PC-9 (cell line): Measurements from ENCODE around the gene TGM2. TPM values are rescaled to one million over a fixed set of nuclear protein-coding genes. Genes with fewer than 3 reads are reported as not detected.

ENCODE experiments used
- BruUV-seq: library from RNA; stranded (reverse); fragments of 400-500 nt; replicated peaks from 2 replicates; lab custom pipeline; 2021; lab: Mats Ljungman, UMichigan
- CTCF ChIA-PET: fragments of 300-600 bp; sonication (Branson Sonifier 250); formaldehyde crosslinking; loops from one replicate; lab custom pipeline; 2022; ENCODE audit warnings: antibody characterized with exemption; lab: Charles Lee
- POLR2A ChIA-PET: fragments of 300-600 bp; sonication (Branson Sonifier 250); formaldehyde crosslinking; loops from one replicate; lab custom pipeline; 2022; ENCODE audit warnings: antibody characterized with exemption; ENCODE audit not compliant: unreplicated experiment; lab: Charles Lee
- DNase-seq, 2 experiments: peaks; one replicate each; pipeline versions ENCODE4 v3.0.0 to v3.0.0-alpha.2; 2015 to 2022; ENCODE audit warnings: mixed read lengths in 1 of 2
- H2AFZ ChIP-seq: fragments of 200-600 bp; sonication (generic); 2 replicates; pipeline ENCODE4 v1.8.1; 2017; ENCODE audit warnings: antibody characterized with exemption
- H3F3A ChIP-seq: fragments of 200-600 bp; sonication (generic); 2 replicates; pipeline ENCODE4 v1.8.1; 2017; ENCODE audit warnings: antibody characterized with exemption, mild to moderate bottlenecking, low read depth; ENCODE audit not compliant: insufficient read depth
- H3K27ac ChIP-seq: fragments of 200-600 bp; sonication (generic); 2 replicates; pipeline ENCODE4 v1.6.1; 2016; ENCODE audit warnings: mixed run types
- H3K27me3 ChIP-seq: fragments of 200-600 bp; sonication (generic); 2 replicates; pipeline ENCODE4 v1.6.1; 2016; ENCODE audit warnings: low read depth, mixed run types; ENCODE audit not compliant: insufficient read depth
- H3K36me3 ChIP-seq: fragments of 200-600 bp; sonication (generic); 2 replicates; pipeline ENCODE4 v1.6.1; 2016; ENCODE audit warnings: low read depth, mixed run types
- H3K4me1 ChIP-seq: fragments of 200-600 bp; sonication (generic); replicated peaks from 2 replicates; pipeline ENCODE4 v1.6.1; 2016; ENCODE audit warnings: mixed run types; ENCODE audit not compliant: insufficient read depth
- H3K4me2 ChIP-seq: fragments of 200-600 bp; sonication (generic); 2 replicates; pipeline ENCODE4 v1.6.1; 2017; ENCODE audit warnings: mixed run types
- H3K4me3 ChIP-seq: fragments of 200-600 bp; sonication (generic); 2 replicates; pipeline ENCODE4 v1.6.1; 2016; ENCODE audit warnings: mixed run types
- H3K79me2 ChIP-seq: fragments of 200-600 bp; sonication (generic); 2 replicates; pipeline ENCODE4 v1.6.1; 2017; ENCODE audit warnings: low read depth, mixed run types
- H3K9me2 ChIP-seq: fragments of 200-600 bp; sonication (generic); 2 replicates; pipeline ENCODE4 v1.8.1; 2017; ENCODE audit warnings: mild to moderate bottlenecking; ENCODE audit not compliant: insufficient read depth
- H3K9me3 ChIP-seq: fragments of 200-600 bp; sonication (generic); 2 replicates; pipeline ENCODE4 v1.8.1; 2016; ENCODE audit warnings: low read depth; ENCODE audit not compliant: insufficient read depth
- H4K20me1 ChIP-seq: fragments of 200-600 bp; sonication (generic); 2 replicates; pipeline ENCODE4 v1.8.1; 2017; ENCODE audit not compliant: insufficient read depth
- CTCF ChIP-seq: fragments of 200-600 bp; sonication (generic); conservative IDR thresholded peaks from 2 replicates; pipeline ENCODE4 v1.6.1; 2017; ENCODE audit warnings: mixed run types, antibody characterized with exemption, mild to moderate bottlenecking, moderate library complexity
- EZH2 ChIP-seq: fragments of 200-600 bp; sonication (generic); IDR thresholded peaks from 2 replicates; pipeline ENCODE4 v1.8.0; 2017; ENCODE audit warnings: antibody characterized with exemption, low read depth
- intact Hi-C: fragments of 100-400 bp; cut with micrococcal nuclease; formaldehyde crosslinking; loops from one replicate; pipeline ENCODE4 v1.10.0; 2022; ENCODE audit not compliant: unreplicated experiment
- total RNA-seq: library from RNA; stranded (reverse); gene quantifications from 2 replicates; pipeline ENCODE4 v1.2.3, GENCODE V29; 2021

TGM2 gene
- total RNA-seq, 1 experiment from 2014 or later, result 333 TPM

- intact Hi-C loops, result no loop called here
- ChIA-PET CTCF (interaction anchor here (0.8 kb wide), 1 partner anchor 310 kb away, joined by 8 read pairs; no protein-coding TSS in a partner anchor), POLR2A (no interaction called here)
- Histone ChIP-seq H3K4me1 (no peaks in the 10 kb centered on the region), H3K36me3 (peaks cover 21% of the 10 kb centered on the region; the same call in 1 of the 2 replicates), H2AFZ (no peak overlapping the region), H4K20me1 (no peaks in the 10 kb centered on the region), H3K27me3 (no peaks in the 10 kb centered on the region), H3K79me2 (peaks cover 15% of the 10 kb centered on the region; the same call in 1 of the 2 replicates), H3K9me3 (no peaks in the 10 kb centered on the region), H3K4me2 (no peak overlapping the region), H3K4me3 (no peak overlapping the region), H3F3A (0 out of 2 replicates have a peak, but pooled peaks cover 7% of the 10 kb centered on the region), H3K27ac (no peak overlapping the region), H3K9me2 (no peaks in the 10 kb centered on the region)
- no TSS peak for BruUV-seq
- DNase-seq, result no peak
- TF ChIP-seq EZH2, result no peak
- TF ChIP-seq CTCF, result no peak
These were observed 80.0 kb downstream of the TGM2 start for GRCh38 chr20:38085026-38085425.

- ChIA-PET CTCF (no interaction called here), POLR2A (no interaction called here)
- peaks cover 20% of the 10 kb centered on the region; the same call in 1 of the 2 replicates for H3K36me3 ChIP-seq
- no peaks in the 10 kb centered on the region for H3K27me3 ChIP-seq
- no peak overlapping the region for H3K4me3 ChIP-seq
- intact Hi-C loops, result no loop called here
- H2AFZ ChIP-seq, result no peak overlapping the region
- H3K9me3 ChIP-seq, result no peaks in the 10 kb centered on the region
- no TSS peak for BruUV-seq
- no peak overlapping the region for H3K27ac ChIP-seq
- H4K20me1 ChIP-seq, result no peaks in the 10 kb centered on the region; the same call in 1 of the 2 replicates
- H3K4me1 ChIP-seq, result no peaks in the 10 kb centered on the region
- H3K79me2 ChIP-seq, result peaks cover 20% of the 10 kb centered on the region; the same call in 1 of the 2 replicates
- TF ChIP-seq EZH2 (no peak), CTCF (no peak)
- no peaks in the 10 kb centered on the region for H3K9me2 ChIP-seq
- H3K4me2 ChIP-seq, result no peak overlapping the region
- 0 out of 2 replicates have a peak, but pooled peaks cover 7% of the 10 kb centered on the region for H3F3A ChIP-seq
- peak in 1 of 2 experiments; percentile 48 for DNase-seq
These were observed 80.6 kb downstream of the TGM2 start for GRCh38 chr20:38084425-38084951.

- H3K27ac ChIP-seq, result no peak overlapping the region
- no peak for TF ChIP-seq CTCF
- TF ChIP-seq EZH2, result no peak
- no peak overlapping the region for H2AFZ ChIP-seq
- no TSS peak for BruUV-seq
- H3K4me1 ChIP-seq, result no peaks in the 10 kb centered on the region
- H3K9me2 ChIP-seq, result no peaks in the 10 kb centered on the region
- H4K20me1 ChIP-seq, result no peaks in the 10 kb centered on the region; the same call in 1 of the 2 replicates
- DNase-seq, result no peak
- peaks cover 25% of the 10 kb centered on the region; the same call in 1 of the 2 replicates for H3K36me3 ChIP-seq
- H3K4me3 ChIP-seq, result no peak overlapping the region
- intact Hi-C loops, result no loop called here
- 0 out of 2 replicates have a peak, but pooled peaks cover 7% of the 10 kb centered on the region for H3F3A ChIP-seq
- no peak overlapping the region for H3K4me2 ChIP-seq
- no peaks in the 10 kb centered on the region for H3K27me3 ChIP-seq
- peaks cover 26% of the 10 kb centered on the region; the same call in 1 of the 2 replicates for H3K79me2 ChIP-seq
- no peaks in the 10 kb centered on the region for H3K9me3 ChIP-seq
- ChIA-PET POLR2A (interaction anchor here (0.6 kb wide), 1 partner anchor 407 kb away, joined by 3 read pairs; no protein-coding TSS in a partner anchor), CTCF (no interaction called here)
These were observed 81.6 kb downstream of the TGM2 start for GRCh38 chr20:38083338-38084048.
